Effector memory CD8-positive, alpha-beta T cell (primary cell): ENCODE measurements around the gene GRAMD1B.

Source experiments
- ATAC-seq: fragments of 150-1000 bp; cut with Tn5 transposase; replicated peaks from 2 replicates; pipeline ENCODE4 v1.10.0; 2021; ENCODE audit warnings: mild to moderate bottlenecking, moderate library complexity
- DNase-seq, 3 experiments: peaks; one replicate each; pipeline ENCODE4 v3.0.0; 2021
- H3K27ac Mint-ChIP-seq, 2 donors: one replicate each; pipeline ENCODE4 v1.8.0; 2022; ENCODE audit warnings: mild to moderate bottlenecking in 2 of 2, mixed read lengths in 2 of 2, moderate library complexity in 2 of 2
- H3K27me3 Mint-ChIP-seq, 2 donors: one replicate each; pipeline ENCODE4 v1.8.0; 2022; ENCODE audit warnings: mixed read lengths in 2 of 2
- H3K36me3 Mint-ChIP-seq: one replicate; pipeline ENCODE4 v1.8.0; 2022; ENCODE audit warnings: mild to moderate bottlenecking, moderate library complexity, mixed read lengths; ENCODE audit not compliant: insufficient read depth
- H3K4me1 Mint-ChIP-seq, 2 donors: one replicate each; pipeline ENCODE4 v1.8.0; 2022; ENCODE audit warnings: low read depth in 2 of 2, mixed read lengths in 2 of 2
- H3K4me3 Mint-ChIP-seq, 2 donors: one replicate each; pipeline ENCODE4 v1.8.0; 2022; ENCODE audit warnings: mild to moderate bottlenecking in 2 of 2, mixed read lengths in 2 of 2, moderate library complexity in 2 of 2
- H3K9me3 Mint-ChIP-seq, 2 donors: one replicate each; pipeline ENCODE4 v1.8.0; 2022; ENCODE audit warnings: mixed read lengths in 2 of 2
- total RNA-seq, 9 experiments: gene quantifications; one replicate each; lab custom pipeline; 2026; lab: John Stamatoyannopoulos, UW

The GRAMD1B gene
- total RNA-seq, result 15.2 to 46.8 (median 27.3) reads per million in 9 experiments

DNA sequence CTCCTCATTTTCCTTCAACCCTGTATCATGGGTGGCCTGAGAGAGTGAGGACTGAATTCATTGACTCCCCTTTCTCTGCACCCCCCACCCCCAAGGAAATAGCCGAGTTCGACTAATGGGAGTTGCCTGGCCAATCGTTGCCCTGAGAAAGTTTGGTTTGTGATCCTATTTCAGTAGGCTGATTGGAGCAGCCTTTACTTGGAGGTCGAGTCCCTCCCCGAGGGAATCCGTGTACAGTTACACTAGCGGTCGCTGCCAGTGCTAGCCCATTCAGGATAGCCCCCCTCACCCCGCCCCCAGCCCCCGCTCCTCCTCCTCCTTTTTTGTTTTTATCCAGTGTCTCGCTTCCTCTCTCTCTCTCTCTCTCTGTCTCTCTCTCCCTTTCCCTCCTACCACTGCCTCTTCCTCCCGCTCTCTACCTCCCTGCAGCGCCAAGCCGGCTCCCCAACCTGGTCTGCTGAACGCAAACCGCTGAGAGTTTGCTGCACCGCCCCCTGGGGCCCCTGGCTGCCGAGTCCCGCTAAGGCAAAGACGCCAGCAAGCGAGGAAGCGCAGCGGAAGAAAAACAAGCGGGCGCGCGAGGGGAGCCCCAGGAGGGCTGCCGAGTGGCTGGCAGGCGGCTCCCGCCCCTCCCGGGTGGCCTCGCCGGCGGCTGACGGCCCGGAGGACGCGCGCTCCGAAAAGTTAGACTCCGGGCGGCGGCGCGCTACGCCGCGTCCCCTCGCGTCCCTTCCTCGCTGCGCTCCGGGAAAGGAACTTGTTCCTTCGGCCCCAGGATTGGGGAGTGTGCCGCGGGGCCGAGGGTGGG, at the start of gene GRAMD1B:
TSS of gene GRAMD1B (plus strand) at position 357 of the 808 bp plus-strand sequence. CDS start 524 bp downstream, outside the sequence.
- DNase-seq, result peak; percentile 61 to 70 (median 64)
- Mint-ChIP-seq H3K4me3 (peak within 1 kb of the TSS; percentile 83 to 87), H3K4me1 (peaks cover 7 to 19% of the 10 kb centered on the region in 2 donors), H3K27ac (peak within 1 kb of the TSS; percentile 70 to 72), H3K9me3 (no peaks in the 10 kb centered on the region), H3K27me3 (peaks cover 0 to 13% of the 10 kb centered on the region in 2 donors), H3K36me3 (no peaks in the 10 kb centered on the region)
- ATAC-seq, result peak; percentile 81

DNA sequence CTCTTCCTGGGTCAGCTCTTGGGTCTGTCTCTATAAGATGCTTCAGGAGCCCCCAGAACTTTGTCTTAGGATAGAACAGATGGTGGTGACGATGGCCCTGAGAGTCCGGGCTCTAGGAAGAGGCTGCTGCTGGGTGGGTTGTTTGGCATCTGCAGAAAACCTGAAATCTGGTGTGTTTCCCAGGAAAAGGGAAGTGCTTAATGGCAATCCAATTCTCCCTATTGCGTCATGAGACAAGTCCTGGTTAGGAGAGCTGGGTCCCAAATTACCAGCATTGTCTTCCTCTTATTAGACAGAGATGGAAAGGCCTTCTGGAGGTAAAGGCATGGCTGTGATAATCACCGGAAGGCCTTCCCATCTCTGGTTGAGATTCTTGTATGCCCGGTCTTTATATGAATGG, 48.9 kb upstream of the GRAMD1B start:
- peak overlapping the region in 1 of 2 donors; percentile 6 for H3K27ac Mint-ChIP-seq
- no peaks in the 10 kb centered on the region for H3K36me3 Mint-ChIP-seq
- DNase-seq (no peak), ATAC-seq (no peak)
- H3K9me3 Mint-ChIP-seq, result no peaks in the 10 kb centered on the region
- no peaks in the 10 kb centered on the region for H3K27me3 Mint-ChIP-seq
- H3K4me3 Mint-ChIP-seq, result no peak overlapping the region
- H3K4me1 Mint-ChIP-seq, result peaks cover 7 to 14% of the 10 kb centered on the region in 2 donors

DNA sequence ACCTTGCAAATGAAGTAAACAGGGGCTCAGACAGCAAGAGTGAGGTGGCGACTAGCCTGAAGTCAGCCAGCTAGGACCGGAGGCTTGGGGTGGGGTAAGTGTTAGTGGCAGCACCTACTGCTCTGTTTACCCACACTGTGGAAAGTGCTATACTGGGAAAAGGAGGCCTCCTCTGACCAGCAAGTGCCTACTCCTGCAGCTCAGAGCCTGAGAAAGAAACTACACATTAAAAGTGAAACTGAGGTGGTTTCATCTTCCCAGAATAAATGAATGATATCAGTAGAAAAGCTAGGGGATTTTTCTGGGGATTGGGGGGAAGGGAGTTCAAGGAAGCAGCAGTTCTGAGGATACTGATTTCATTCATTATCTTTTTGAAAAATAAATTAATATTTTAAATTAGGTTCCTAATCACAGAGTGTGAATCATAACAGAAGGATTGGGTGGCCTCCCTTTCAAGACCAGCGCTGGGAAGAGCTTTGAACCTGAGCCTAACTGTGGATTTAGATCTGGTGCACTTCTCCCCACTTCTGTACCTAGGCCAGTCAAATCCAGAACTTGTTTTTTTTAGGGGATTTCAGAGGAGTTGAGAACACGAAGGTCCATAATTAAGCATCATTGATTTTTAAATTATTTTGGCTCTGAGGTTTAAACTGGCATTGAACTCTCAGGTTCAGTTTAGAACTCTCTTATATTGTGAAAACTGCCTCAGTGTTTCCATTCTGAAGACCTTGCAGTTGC, 48.1 kb upstream of the GRAMD1B start:
- no peaks in the 10 kb centered on the region for H3K9me3 Mint-ChIP-seq
- peak overlapping the region in 1 of 2 donors; percentile 79 for H3K27ac Mint-ChIP-seq
- DNase-seq (no peak), ATAC-seq (peak; percentile 65)
- H3K27me3 Mint-ChIP-seq, result no peaks in the 10 kb centered on the region
- peaks cover 7 to 14% of the 10 kb centered on the region in 2 donors for H3K4me1 Mint-ChIP-seq
- H3K4me3 Mint-ChIP-seq, result peak overlapping the region in 1 of 2 donors; percentile 32
- H3K36me3 Mint-ChIP-seq, result no peaks in the 10 kb centered on the region

DNA sequence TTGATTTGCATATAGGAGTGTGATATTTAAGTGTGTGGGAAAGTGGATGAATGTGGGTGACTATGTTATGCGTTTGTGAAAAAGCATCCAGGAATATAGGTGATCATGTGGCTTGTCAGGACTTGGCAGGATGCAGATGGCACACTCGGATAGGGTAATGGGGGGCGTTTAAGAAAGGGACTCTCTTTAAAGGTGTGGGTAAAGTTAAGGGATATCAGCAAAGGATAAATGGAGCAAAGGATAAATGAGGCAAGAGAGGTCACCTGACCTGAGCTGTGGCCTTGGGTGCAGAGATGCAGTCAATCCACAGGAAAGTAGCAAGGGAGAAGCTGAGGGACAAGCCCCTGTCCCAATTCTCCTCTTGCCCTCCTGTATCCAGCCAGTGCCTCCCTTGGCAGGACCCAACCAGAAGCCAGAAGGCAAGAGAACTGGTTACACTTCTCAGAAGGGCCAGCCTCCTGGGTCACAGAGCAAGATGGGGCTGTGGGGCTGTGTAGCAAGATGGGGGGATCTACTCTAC, 47.5 kb upstream of the GRAMD1B start:
- peak overlapping the region in 1 of 2 donors; percentile 79 for H3K27ac Mint-ChIP-seq
- peaks cover 7 to 14% of the 10 kb centered on the region in 2 donors for H3K4me1 Mint-ChIP-seq
- H3K4me3 Mint-ChIP-seq, result peak overlapping the region in 1 of 2 donors; percentile 16
- H3K36me3 Mint-ChIP-seq, result no peaks in the 10 kb centered on the region
- no peaks in the 10 kb centered on the region for H3K27me3 Mint-ChIP-seq
- ATAC-seq (no peak), DNase-seq (no peak)
- no peaks in the 10 kb centered on the region for H3K9me3 Mint-ChIP-seq

DNA sequence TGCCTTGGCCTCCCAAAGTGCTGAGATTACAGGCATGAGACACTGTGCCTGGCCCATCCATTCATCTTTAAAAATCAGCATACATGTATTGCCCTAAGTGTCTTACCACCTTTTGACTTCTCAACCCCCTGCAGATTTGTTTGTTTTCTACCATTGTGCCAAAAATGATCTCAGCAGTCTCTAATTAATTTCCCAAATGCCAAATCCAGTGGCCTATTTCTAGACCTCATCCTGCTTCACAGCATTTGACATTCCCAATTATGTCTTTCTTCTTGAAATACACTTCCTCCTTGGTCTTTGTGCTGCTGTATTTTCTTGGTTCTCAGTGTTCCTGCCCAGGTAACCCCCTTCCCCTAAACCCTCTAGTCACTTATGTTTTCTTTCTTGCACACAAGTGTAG, 46.0 kb upstream of the GRAMD1B start:
- no peak overlapping the region for H3K4me3 Mint-ChIP-seq
- no peaks in the 10 kb centered on the region for H3K36me3 Mint-ChIP-seq
- no peak overlapping the region for H3K27ac Mint-ChIP-seq
- no peaks in the 10 kb centered on the region for H3K9me3 Mint-ChIP-seq
- ATAC-seq, result no peak
- no peaks in the 10 kb centered on the region for H3K27me3 Mint-ChIP-seq
- no peak for DNase-seq
- peaks cover 7 to 14% of the 10 kb centered on the region in 2 donors for H3K4me1 Mint-ChIP-seq

DNA sequence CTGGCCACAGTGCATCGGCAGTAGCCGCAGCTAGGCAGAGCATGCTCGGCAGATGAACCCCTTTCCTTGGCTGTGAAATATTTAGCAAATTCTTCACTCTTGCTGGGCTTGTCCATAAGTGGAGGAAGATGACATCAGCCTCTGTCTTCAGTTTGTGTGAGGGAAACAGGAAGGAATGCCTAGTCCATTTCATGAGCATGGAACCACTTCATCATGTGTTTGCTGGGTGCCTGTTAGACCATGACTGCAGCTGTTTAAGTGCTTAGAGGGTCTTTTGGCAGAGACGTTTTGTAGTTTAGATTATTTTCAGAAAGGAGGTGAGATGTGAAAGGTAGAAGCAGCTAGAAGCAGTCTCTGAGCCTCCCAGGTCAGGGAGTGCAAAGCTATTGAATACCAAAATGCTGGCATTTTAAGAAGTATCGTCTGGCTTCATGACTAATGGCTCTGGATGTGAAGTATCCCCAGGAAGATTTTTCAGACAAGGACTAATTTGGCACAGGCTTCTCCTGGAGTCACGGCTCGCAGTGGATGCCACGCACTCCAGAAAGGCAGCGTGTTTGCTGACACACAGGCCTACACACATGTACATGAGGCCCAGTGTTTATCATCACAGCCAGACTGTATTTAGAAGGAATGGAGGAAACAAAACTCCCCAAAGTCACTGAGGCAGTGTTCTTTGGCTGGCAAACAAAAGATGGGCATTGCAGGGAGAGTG, 43.1 kb upstream of the GRAMD1B start:
- Mint-ChIP-seq H3K36me3 (no peaks in the 10 kb centered on the region), H3K9me3 (no peaks in the 10 kb centered on the region), H3K27me3 (no peaks in the 10 kb centered on the region), H3K4me1 (peaks cover 3 to 7% of the 10 kb centered on the region in 2 donors), H3K27ac (no peak overlapping the region), H3K4me3 (no peak overlapping the region)
- DNase-seq (no peak), ATAC-seq (no peak)

DNA sequence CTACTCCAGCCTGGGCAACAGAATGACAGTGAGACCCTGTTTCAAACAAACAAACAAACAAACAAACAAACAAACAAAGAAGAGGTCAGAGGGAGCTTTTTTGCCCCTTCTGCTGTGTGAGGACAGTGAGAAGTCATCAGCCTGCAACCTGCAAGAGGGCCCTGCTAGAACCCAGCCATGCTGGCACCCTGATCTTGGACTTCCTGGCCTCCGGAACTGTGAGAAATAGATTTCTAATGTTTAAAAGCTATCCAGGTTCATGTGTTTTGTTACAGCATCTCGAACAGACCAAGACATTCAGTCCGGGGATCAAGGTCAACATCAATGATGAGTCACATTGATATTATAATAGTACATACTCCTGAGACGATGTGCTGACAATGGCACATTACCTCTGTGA, 41.4 kb upstream of the GRAMD1B start:
- Mint-ChIP-seq H3K27me3 (no peaks in the 10 kb centered on the region), H3K36me3 (no peaks in the 10 kb centered on the region), H3K27ac (no peak overlapping the region), H3K4me3 (no peak overlapping the region), H3K4me1 (no peaks in the 10 kb centered on the region), H3K9me3 (no peaks in the 10 kb centered on the region)
- ATAC-seq (no peak), DNase-seq (no peak)

DNA sequence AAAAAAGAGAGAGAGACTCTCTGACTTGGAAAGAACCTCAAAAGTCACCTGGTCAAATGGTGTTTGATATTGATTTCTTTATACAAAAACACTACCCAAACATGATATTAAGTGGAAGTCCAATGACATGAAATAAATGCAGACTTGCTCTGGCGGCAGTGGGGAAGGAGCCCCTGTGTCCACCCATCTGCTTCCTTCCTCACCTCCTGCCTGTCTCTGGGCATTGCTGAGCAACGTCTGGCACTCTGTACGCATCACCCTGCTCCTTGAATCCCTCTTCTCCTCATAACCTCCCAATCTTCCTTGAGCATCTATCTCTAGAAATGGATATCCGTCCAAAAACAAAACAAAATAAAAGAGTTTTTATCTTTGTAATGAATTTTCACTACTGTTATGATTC, 39.9 kb upstream of the GRAMD1B start:
- Mint-ChIP-seq H3K36me3 (no peaks in the 10 kb centered on the region), H3K27ac (no peak overlapping the region), H3K4me1 (no peaks in the 10 kb centered on the region), H3K4me3 (no peak overlapping the region), H3K9me3 (no peaks in the 10 kb centered on the region), H3K27me3 (no peaks in the 10 kb centered on the region)
- no peak for ATAC-seq
- DNase-seq, result no peak

DNA sequence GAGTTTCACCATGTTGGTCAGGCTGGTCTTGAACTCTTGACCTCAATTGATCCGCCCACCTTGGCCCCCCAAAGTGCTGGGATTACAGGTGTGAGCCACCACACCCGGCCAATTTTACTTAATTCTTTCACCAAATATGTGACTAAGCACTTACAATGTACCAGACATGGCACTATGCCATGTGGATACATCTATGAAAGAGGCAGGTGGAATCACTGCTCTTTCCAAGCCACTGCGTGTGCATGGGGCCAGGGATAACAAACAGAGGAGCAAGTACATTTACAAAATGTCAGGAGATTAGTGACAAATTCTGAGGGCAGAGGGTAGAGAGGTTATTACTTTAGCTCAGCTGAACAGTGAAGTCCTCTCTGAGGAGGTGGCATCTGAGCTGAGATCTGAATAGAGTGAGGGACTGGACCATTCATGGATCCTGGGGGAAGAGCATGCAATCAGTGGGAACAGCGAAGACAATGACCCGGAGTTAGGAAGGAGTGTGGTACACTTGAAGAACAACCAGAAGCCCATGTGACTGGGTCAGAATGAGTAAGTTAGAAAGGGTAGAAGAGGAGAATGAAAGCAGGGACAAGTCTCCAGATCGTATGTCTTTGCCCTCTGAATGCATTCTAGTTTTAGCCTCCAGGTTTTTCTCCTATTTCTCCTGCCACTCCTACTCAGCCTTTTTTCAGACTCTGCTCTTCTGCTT, 38.3 kb upstream of the GRAMD1B start:
- no peaks in the 10 kb centered on the region for H3K4me1 Mint-ChIP-seq
- no peak overlapping the region for H3K27ac Mint-ChIP-seq
- no peaks in the 10 kb centered on the region for H3K9me3 Mint-ChIP-seq
- no peak for DNase-seq
- no peak for ATAC-seq
- H3K36me3 Mint-ChIP-seq, result no peaks in the 10 kb centered on the region
- H3K27me3 Mint-ChIP-seq, result no peaks in the 10 kb centered on the region
- H3K4me3 Mint-ChIP-seq, result no peak overlapping the region

DNA sequence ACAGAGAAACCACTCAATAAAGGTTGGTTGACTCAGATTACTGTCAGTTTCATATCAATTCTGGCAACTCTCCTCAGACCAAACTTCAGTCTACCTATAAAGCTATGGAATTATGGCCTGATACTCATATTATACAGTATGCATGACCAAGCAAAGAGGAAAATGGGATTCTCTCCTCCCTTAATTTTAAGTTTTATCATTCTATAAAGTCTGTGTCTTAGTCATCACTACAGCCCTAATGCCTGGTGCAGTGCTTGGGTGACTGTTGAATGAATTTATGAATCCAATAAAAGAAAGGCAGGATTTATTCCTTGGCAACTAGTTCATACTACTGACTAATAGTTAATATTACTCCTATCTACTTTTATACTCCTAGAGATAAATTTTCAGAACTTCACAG, 37.6 kb upstream of the GRAMD1B start:
- H3K9me3 Mint-ChIP-seq, result no peaks in the 10 kb centered on the region
- no peak overlapping the region for H3K27ac Mint-ChIP-seq
- H3K36me3 Mint-ChIP-seq, result no peaks in the 10 kb centered on the region
- no peak overlapping the region for H3K4me3 Mint-ChIP-seq
- ATAC-seq, result no peak
- no peaks in the 10 kb centered on the region for H3K4me1 Mint-ChIP-seq
- H3K27me3 Mint-ChIP-seq, result no peaks in the 10 kb centered on the region
- DNase-seq, result no peak

DNA sequence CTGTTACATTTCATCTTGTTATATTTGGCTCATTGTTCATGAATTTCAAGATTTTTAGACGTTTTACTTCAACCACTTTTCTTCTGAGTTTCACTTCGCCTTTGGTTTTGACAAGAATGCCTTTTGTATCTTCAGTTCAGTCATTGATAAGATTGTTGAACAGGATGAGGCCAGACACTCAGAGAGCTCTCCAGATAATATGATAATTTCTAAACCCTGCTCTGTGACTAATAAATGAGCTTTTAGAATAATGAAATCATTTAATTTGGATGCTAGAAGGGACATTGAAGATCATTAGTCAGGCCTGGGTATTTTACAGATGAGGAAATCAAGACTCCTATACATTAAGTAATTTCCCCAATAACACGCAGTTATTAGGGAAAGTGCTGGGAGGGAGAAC, 37.2 kb upstream of the GRAMD1B start:
- Mint-ChIP-seq H3K4me1 (no peaks in the 10 kb centered on the region), H3K4me3 (no peak overlapping the region), H3K27ac (no peak overlapping the region), H3K36me3 (no peaks in the 10 kb centered on the region), H3K9me3 (no peaks in the 10 kb centered on the region), H3K27me3 (no peaks in the 10 kb centered on the region)
- DNase-seq (no peak), ATAC-seq (no peak)

DNA sequence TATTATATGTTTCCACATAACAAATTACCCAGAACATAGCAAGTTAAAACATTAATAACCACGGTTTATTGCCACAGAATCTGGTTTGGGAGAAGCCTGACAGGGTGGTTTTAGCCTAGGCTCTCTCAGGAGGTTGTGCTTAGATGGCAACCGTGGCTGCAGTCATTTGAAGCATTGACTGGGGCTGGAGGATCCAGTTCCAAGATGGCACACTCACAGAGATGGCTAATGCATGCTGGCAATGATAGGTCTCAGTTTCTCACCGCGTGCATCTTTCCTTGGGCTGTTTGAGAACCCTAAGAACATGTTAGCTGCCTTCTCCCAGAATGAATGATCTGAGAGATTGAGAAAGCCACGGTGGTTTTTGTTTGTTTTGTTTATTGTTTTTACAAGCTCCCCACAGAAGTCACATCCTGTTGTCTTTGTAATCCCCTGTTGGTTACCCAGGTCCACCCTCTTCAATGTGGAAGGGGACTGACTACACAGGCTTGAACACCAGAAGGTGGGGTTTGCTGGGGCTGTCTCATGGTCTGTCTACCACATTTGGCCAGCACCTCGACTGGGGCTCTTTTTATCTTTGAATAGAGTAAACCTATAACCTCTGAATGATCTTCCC, 36.6 kb upstream of the GRAMD1B start:
- Mint-ChIP-seq H3K27me3 (no peaks in the 10 kb centered on the region), H3K4me1 (no peaks in the 10 kb centered on the region)

More for the DNA sequence above, 36.6 kb upstream of the GRAMD1B start:
- no peak overlapping the region for H3K4me3 Mint-ChIP-seq
- H3K27ac Mint-ChIP-seq, result no peak overlapping the region
- ATAC-seq (no peak), DNase-seq (no peak)
- no peaks in the 10 kb centered on the region for H3K36me3 Mint-ChIP-seq
- no peaks in the 10 kb centered on the region for H3K9me3 Mint-ChIP-seq
